ENCODE results near the gene CD109. TPM values are rescaled to one million over a fixed set of nuclear protein-coding genes. Genes with fewer than 3 reads are reported as not detected.
A peak's percentile ranks its signal among the peaks of the same experiment; 100 is the strongest.

Gene CD109
- total and polyA plus RNA-seq, 2 experiments from 2014 or later: 3.0 to 8.2 TPM

DNA sequence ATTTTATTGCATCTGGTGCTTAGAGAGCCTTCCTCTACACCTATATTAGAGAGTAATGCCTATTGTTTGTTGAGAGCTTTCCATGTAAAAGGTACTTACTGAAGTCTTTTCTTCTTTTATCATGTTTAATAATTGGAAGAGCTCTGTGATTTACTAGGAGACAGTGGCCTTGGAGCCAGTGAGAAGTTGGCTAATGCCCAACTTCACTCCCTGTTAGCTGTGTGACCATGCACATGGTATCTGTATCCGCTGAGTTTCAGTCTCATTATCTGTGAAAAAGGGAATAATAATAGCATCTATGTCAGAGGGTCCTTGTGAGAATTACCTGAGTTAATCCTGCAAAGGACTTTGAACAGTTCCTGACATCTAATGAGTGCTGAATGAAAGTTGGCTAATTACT is 105.0 kb downstream of the CD109 start:
- Histone ChIP-seq H2AFZ (no peak overlapping the region), H4K20me1 (ENCODE audit: insufficient read depth, poor library complexity, severe bottlenecking) (no peaks in the 10 kb centered on the region), H3K4me1 (ENCODE audit: insufficient read depth) (peaks cover 5% of the 10 kb centered on the region), H3K36me3 (replicated peaks; ENCODE audit: insufficient read depth, low read depth) (no peaks in the 10 kb centered on the region), H3K27me3 (no peaks in the 10 kb centered on the region), H3K4me2 (no peak overlapping the region), H3K9me3 (ENCODE audit: low read depth) (no peaks in the 10 kb centered on the region), H3K79me2 (no peaks in the 10 kb centered on the region), H3K27ac (peak overlapping the region; percentile 26), H3K9me2 (replicated peaks; ENCODE audit: insufficient read depth) (no peaks in the 10 kb centered on the region), H3K4me3 (no peak overlapping the region)
- DNase-seq (ENCODE audit: low spot score): no peak
- WGBS (ENCODE audit: low lambda C conversion rate, missing lambda C conversion rate): 72% methylated on average over 1 of the region's 1 CpG
- TF ChIP-seq, protein P1, sequence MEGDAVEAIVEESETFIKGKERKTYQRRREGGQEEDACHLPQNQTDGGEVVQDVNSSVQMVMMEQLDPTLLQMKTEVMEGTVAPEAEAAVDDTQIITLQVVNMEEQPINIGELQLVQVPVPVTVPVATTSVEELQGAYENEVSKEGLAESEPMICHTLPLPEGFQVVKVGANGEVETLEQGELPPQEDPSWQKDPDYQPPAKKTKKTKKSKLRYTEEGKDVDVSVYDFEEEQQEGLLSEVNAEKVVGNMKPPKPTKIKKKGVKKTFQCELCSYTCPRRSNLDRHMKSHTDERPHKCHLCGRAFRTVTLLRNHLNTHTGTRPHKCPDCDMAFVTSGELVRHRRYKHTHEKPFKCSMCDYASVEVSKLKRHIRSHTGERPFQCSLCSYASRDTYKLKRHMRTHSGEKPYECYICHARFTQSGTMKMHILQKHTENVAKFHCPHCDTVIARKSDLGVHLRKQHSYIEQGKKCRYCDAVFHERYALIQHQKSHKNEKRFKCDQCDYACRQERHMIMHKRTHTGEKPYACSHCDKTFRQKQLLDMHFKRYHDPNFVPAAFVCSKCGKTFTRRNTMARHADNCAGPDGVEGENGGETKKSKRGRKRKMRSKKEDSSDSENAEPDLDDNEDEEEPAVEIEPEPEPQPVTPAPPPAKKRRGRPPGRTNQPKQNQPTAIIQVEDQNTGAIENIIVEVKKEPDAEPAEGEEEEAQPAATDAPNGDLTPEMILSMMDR (IDR thresholded peaks at IDR 0.05; ENCODE audit: poor library complexity): no peak
- TF ChIP-seq EZH2phosphoT487 (IDR thresholded peaks at IDR 0.05; ENCODE audit: low read depth, severe bottlenecking, unreplicated experiment): no peak
- TF ChIP-seq EZH2 (IDR thresholded peaks at IDR 0.05; ENCODE audit: borderline replicate concordance): no peak

DNA sequence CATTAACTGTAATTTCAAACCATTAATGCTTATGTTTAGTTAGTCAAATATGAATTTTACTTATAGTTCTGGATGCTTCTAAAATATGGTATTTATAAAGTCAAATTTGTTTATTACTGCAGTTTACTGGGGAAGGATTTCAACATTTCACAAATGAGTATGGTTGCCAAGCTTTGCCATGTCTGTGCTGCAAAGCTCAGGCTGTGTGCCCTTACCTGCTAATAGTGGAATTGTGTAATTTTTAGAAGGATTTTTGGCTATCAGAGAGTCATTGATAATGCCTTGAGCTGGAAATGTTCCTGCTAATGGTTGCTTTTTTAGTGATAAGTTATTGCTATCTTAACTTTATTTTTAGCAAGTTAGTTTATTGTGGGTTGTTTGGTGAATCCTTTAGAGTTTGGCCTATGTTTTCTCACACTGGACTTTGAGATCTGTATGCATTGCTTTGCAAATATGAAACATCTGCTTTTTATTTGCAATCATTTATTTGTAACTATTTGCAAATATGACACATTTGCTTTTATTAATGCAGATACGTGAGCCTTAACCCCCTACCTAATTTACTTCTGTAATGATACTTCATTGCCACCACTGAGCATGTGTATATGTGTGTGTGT is 105.8 kb downstream of the CD109 start:
- DNase-seq (ENCODE audit: low spot score): no peak
- Histone ChIP-seq H3K79me2 (no peaks in the 10 kb centered on the region), H3K27ac (peak overlapping the region; percentile 26), H4K20me1 (ENCODE audit: insufficient read depth, poor library complexity, severe bottlenecking) (no peaks in the 10 kb centered on the region), H3K9me2 (replicated peaks; ENCODE audit: insufficient read depth) (no peaks in the 10 kb centered on the region), H3K4me2 (no peak overlapping the region), H3K36me3 (replicated peaks; ENCODE audit: insufficient read depth, low read depth) (no peaks in the 10 kb centered on the region), H3K4me3 (no peak overlapping the region), H3K4me1 (ENCODE audit: insufficient read depth) (peaks cover 5% of the 10 kb centered on the region), H3K9me3 (ENCODE audit: low read depth) (no peaks in the 10 kb centered on the region), H2AFZ (no peak overlapping the region), H3K27me3 (no peaks in the 10 kb centered on the region)
- TF ChIP-seq EZH2 (IDR thresholded peaks at IDR 0.05; ENCODE audit: borderline replicate concordance): no peak
- TF ChIP-seq, protein P1 (IDR thresholded peaks at IDR 0.05; ENCODE audit: poor library complexity): no peak
- no peak for TF ChIP-seq EZH2phosphoT487 (IDR thresholded peaks at IDR 0.05; ENCODE audit: low read depth, severe bottlenecking, unreplicated experiment)
- WGBS (ENCODE audit: low lambda C conversion rate, missing lambda C conversion rate): 38% methylated on average over 1 of the region's 1 CpG

DNA sequence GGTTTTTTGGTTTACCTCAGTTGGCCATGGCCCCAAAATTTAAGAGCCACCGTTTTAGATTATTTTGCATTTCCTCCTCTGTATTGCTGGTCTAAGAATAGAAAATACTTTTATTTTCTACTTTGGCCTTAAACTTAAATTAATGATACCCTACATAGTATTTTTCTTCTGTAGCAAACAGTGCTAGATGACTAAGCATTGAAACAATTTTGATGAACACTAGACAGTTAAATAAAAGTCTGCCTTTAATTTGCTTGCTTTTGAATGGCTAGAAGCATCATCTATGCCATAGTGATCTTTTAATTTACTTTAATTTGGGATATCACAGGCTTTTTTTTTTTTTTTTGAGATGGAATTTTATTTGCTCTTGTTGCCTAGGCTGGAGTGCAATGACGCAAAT is 106.4 kb downstream of the CD109 start:
- H3K79me2 ChIP-seq: no peaks in the 10 kb centered on the region
- no peak overlapping the region for H3K4me3 ChIP-seq
- H3K27me3 ChIP-seq: no peaks in the 10 kb centered on the region
- DNase-seq (ENCODE audit: low spot score): no peak
- H3K9me2 ChIP-seq (replicated peaks; ENCODE audit: insufficient read depth): no peaks in the 10 kb centered on the region
- TF ChIP-seq, protein P1 (IDR thresholded peaks at IDR 0.05; ENCODE audit: poor library complexity): no peak
- TF ChIP-seq EZH2phosphoT487 (IDR thresholded peaks at IDR 0.05; ENCODE audit: low read depth, severe bottlenecking, unreplicated experiment): no peak
- no peak for TF ChIP-seq EZH2 (IDR thresholded peaks at IDR 0.05; ENCODE audit: borderline replicate concordance)
- no peaks in the 10 kb centered on the region for H3K9me3 ChIP-seq (ENCODE audit: low read depth)
- H3K4me1 ChIP-seq (ENCODE audit: insufficient read depth): peaks cover 5% of the 10 kb centered on the region
- no peak overlapping the region for H2AFZ ChIP-seq
- no peaks in the 10 kb centered on the region for H4K20me1 ChIP-seq (ENCODE audit: insufficient read depth, poor library complexity, severe bottlenecking)
- H3K4me2 ChIP-seq: no peak overlapping the region
- WGBS (ENCODE audit: low lambda C conversion rate, missing lambda C conversion rate): 91% methylated on average over 2 of the region's 2 CpGs
- H3K36me3 ChIP-seq (replicated peaks; ENCODE audit: insufficient read depth, low read depth): no peaks in the 10 kb centered on the region
- H3K27ac ChIP-seq: no peak overlapping the region

Data from hepatocyte (in vitro differentiated cells).